Heart left ventricle (tissue), 13 donors: ENCODE results near the gene IQGAP2.

ENCODE experiments used
- POLR2A ChIP-seq, 2 donors: fragments of 450-650 bp; IDR thresholded peaks; one replicate each; pipeline ENCODE4 v1.6.1; 2017; ENCODE audit warnings: antibody characterized with exemption in 2 of 2, mild to moderate bottlenecking in 2 of 2, moderate library complexity in 2 of 2
- TF ChIP-seq, protein P1 (sequence below), 12 donors: fragments of 200-600 bp; sonication (generic) in 4 of 12; IDR thresholded peaks; one replicate each; pipeline versions ENCODE4 v1.5.0 to v1.8.0; 2018 to 2022; ENCODE audit warnings: antibody characterized with exemption in 12 of 12, mild to moderate bottlenecking in 5 of 12
- donor health status: ischemic (EF 13 %, LVEDD 7.1; RV severe dilation, severe dysfunction).
- donor health status: DM: no; HTN: yes; CAD: no.
- donor health status: DM: no; HTN: no; CAD: no.
- donor health status: ischemic (EF 25% LVEDD 6.9; RV normal size, moderate dysfunction).
- donor health status: ischemic (EF 25% LVEDD 5.7; RV mildly dilated, moderate dysfunction).
- donor health status: ischemic (EF 35%, LVEDD 5.7; RV mildly dilated, moderate dysfunction).
- donor health status: nonischemic (EF 11% LVEDD 7.7; RV severe dilation, severe dysfunction).
- donor health status: DM: yes; HTN: yes; CAD: no.
- donor health status: PGD.
- donor health status: ischemic (EF 29% LVEDD 5.4; RV normal size, mild dysfunction).
- donor health status: nonischemic (EF 23%, LVEDD 6.1; RV moderate dilation, normal function).

GRCh38 chr5:76591366-76591765 is 188.3 kb downstream of the IQGAP2 start:
- TF ChIP-seq POLR2A (IDR thresholded peaks at IDR 0.05), result no peak
- TF ChIP-seq, protein P1, sequence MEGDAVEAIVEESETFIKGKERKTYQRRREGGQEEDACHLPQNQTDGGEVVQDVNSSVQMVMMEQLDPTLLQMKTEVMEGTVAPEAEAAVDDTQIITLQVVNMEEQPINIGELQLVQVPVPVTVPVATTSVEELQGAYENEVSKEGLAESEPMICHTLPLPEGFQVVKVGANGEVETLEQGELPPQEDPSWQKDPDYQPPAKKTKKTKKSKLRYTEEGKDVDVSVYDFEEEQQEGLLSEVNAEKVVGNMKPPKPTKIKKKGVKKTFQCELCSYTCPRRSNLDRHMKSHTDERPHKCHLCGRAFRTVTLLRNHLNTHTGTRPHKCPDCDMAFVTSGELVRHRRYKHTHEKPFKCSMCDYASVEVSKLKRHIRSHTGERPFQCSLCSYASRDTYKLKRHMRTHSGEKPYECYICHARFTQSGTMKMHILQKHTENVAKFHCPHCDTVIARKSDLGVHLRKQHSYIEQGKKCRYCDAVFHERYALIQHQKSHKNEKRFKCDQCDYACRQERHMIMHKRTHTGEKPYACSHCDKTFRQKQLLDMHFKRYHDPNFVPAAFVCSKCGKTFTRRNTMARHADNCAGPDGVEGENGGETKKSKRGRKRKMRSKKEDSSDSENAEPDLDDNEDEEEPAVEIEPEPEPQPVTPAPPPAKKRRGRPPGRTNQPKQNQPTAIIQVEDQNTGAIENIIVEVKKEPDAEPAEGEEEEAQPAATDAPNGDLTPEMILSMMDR (IDR thresholded peaks at IDR 0.05), result no peak
